Stimulated activated CD8-positive, alpha-beta memory T cell treated with anti-CD3 and anti-CD28 coated beads, Interleukin-7, amount 100 ng/mL, for 24 hours (primary cell): ENCODE results near the gene JOSD1.

Experiments
- DNase-seq: peaks from one replicate; pipeline ENCODE4 v3.0.0-alpha.2; 2020; ENCODE audit warnings: low read depth

JOSD1 gene

GRCh38 chr22:38712486-38713207 is 11.9 kb upstream of the JOSD1 start:
- DNase-seq: no peak

GRCh38 chr22:38710866-38711265 is 10.1 kb upstream of the JOSD1 start:
- DNase-seq: no peak

- no peak for DNase-seq
Measured at GRCh38 chr22:38710351-38710750, 9.6 kb upstream of the JOSD1 start.

GRCh38 chr22:38709306-38709705 is 8.6 kb upstream of the JOSD1 start:
- DNase-seq: no peak

- no peak for DNase-seq
Measured at GRCh38 chr22:38707984-38708383, 7.2 kb upstream of the JOSD1 start.

GRCh38 chr22:38707346-38707745 is 6.6 kb upstream of the JOSD1 start:
- DNase-seq: no peak

- no peak for DNase-seq
Measured at GRCh38 chr22:38706901-38707195, 6.1 kb upstream of the JOSD1 start.

GRCh38 chr22:38706101-38706900 is 5.6 kb upstream of the JOSD1 start:
- no peak for DNase-seq

GRCh38 chr22:38705235-38706100 is 4.7 kb upstream of the JOSD1 start, which contains the start of gene GTPBP1:
Gene GTPBP1, plus strand, starts transcription at chr22:38705944. Its CDS starts 12 bp downstream, at chr22:38705956.
- DNase-seq: peak; percentile 86

- no peak for DNase-seq
Measured at GRCh38 chr22:38704654-38705234, 4.0 kb upstream of the JOSD1 start.

GRCh38 chr22:38700270-38700788 is 414 bp downstream of the JOSD1 start:
- DNase-seq: no peak

GRCh38 chr22:38699784-38700183 is 959 bp downstream of the JOSD1 start:
- no peak for DNase-seq

GRCh38 chr22:38699143-38699542 is 1.6 kb downstream of the JOSD1 start:
- DNase-seq: no peak

GRCh38 chr22:38698407-38699094 is 2.2 kb downstream of the JOSD1 start:
- no peak for DNase-seq

GRCh38 chr22:38697425-38698089 is 3.2 kb downstream of the JOSD1 start:
- no peak for DNase-seq

GRCh38 chr22:38696606-38697424 is 3.9 kb downstream of the JOSD1 start:
- DNase-seq: no peak

GRCh38 chr22:38694940-38695339 is 5.8 kb downstream of the JOSD1 start:
- DNase-seq: no peak

GRCh38 chr22:38694049-38694448 is 6.7 kb downstream of the JOSD1 start:
- DNase-seq: no peak

GRCh38 chr22:38689651-38690050 is 11.1 kb downstream of the JOSD1 start:
- DNase-seq: no peak

- no peak for DNase-seq
Measured at GRCh38 chr22:38685761-38686160, 15.0 kb downstream of the JOSD1 start.
